Tibial artery (tissue), 4 donors: ENCODE results near the gene KCNJ5.

Source experiments
- DNase-seq, 2 donors: peaks; one replicate each; pipeline ENCODE4 v3.0.0-alpha.2; 2019
- H3K27ac ChIP-seq, 2 donors: fragments of 200-600 bp; sonication (generic) in 1 of 2; 1 replicate in 1 of 2; 2 replicates in 1 of 2; pipeline ENCODE4 v1.5.1; 2018 to 2019; ENCODE audit warnings: mild to moderate bottlenecking in 1 of 2
- H3K27me3 ChIP-seq, 2 donors: fragments of 200-600 bp; sonication (generic) in 1 of 2; one replicate each; pipeline versions ENCODE4 v1.5.1 to v1.6.0; 2016 to 2019
- H3K36me3 ChIP-seq, 3 donors: fragments of 200-600 bp; sonication (generic) in 2 of 3; one replicate each; pipeline ENCODE4 v1.5.1; 2016 to 2019; ENCODE audit warnings: mild to moderate bottlenecking in 2 of 3
- H3K4me1 ChIP-seq, 4 donors: fragments of 200-600 bp; sonication (generic) in 2 of 4; 1 replicate in 3 of 4; 2 replicates in 1 of 4; pipeline ENCODE4 v1.5.1; 2016 to 2019
- H3K4me3 ChIP-seq, 2 donors: fragments of 200-600 bp; sonication (generic) in 1 of 2; 1 replicate in 1 of 2; 2 replicates in 1 of 2; pipeline ENCODE4 v1.5.1; 2018 to 2019; ENCODE audit warnings: mild to moderate bottlenecking in 2 of 2
- H3K9me3 ChIP-seq, 3 donors: fragments of 200-600 bp; sonication (generic) in 1 of 3; one replicate each; pipeline ENCODE4 v1.5.1; 2016 to 2019
- CTCF ChIP-seq, 2 experiments: fragments of 200-600 bp in 1 of 2; fragments of 450-650 bp in 1 of 2; IDR thresholded peaks; one replicate each; pipeline ENCODE4 v1.5.1; 2017 to 2019; ENCODE audit warnings: antibody characterized with exemption in 2 of 2, mild to moderate bottlenecking in 1 of 2, moderate library complexity in 1 of 2
- intact Hi-C: fragments of 100-400 bp; cut with DNase I; formaldehyde crosslinking; loops from one replicate; pipeline ENCODE4 v1.15.0; 2023; ENCODE audit warnings: low total_unique reads

The KCNJ5 gene

GRCh38 chr11:128857341-128857740, 33.8 kb upstream of the KCNJ5 start:
- Histone ChIP-seq H3K27me3 (peaks cover 0 to 2% of the 10 kb centered on the region in 2 donors), H3K36me3 (no peaks in the 10 kb centered on the region), H3K4me1 (no peaks in the 10 kb centered on the region), H3K4me3 (no peak overlapping the region), H3K9me3 (no peaks in the 10 kb centered on the region), H3K27ac (no peak overlapping the region)
- TF ChIP-seq CTCF (IDR thresholded peaks at IDR 0.05), result no peak
- DNase-seq, result no peak
- intact Hi-C loops, result no loop called here

- Histone ChIP-seq H3K4me3 (no peak overlapping the region), H3K27ac (no peak overlapping the region), H3K27me3 (peaks cover 0 to 6% of the 10 kb centered on the region in 2 donors), H3K36me3 (no peaks in the 10 kb centered on the region), H3K9me3 (no peaks in the 10 kb centered on the region), H3K4me1 (no peaks in the 10 kb centered on the region)
- intact Hi-C loops, result no loop called here
- peak; percentile 72 to 75 for DNase-seq
- TF ChIP-seq CTCF (IDR thresholded peaks at IDR 0.05), result peak; percentile 77 to 88
These were observed 31.4 kb upstream of the KCNJ5 start for GRCh38 chr11:128859563-128860441.

GRCh38 chr11:128860571-128861361, 30.4 kb upstream of the KCNJ5 start:
- Histone ChIP-seq H3K27ac (no peak overlapping the region), H3K4me1 (no peaks in the 10 kb centered on the region), H3K27me3 (peaks cover 0 to 6% of the 10 kb centered on the region in 2 donors), H3K36me3 (no peaks in the 10 kb centered on the region), H3K4me3 (no peak overlapping the region), H3K9me3 (no peaks in the 10 kb centered on the region)
- TF ChIP-seq CTCF (IDR thresholded peaks at IDR 0.05), result no peak
- intact Hi-C loops, result no loop called here
- no peak for DNase-seq

GRCh38 chr11:128862406-128862805, 28.8 kb upstream of the KCNJ5 start:
- H3K4me1 ChIP-seq, result no peaks in the 10 kb centered on the region
- H3K36me3 ChIP-seq, result no peaks in the 10 kb centered on the region
- no peaks in the 10 kb centered on the region for H3K9me3 ChIP-seq
- intact Hi-C loops, result no loop called here
- DNase-seq, result no peak
- H3K27me3 ChIP-seq, result peaks cover 0 to 6% of the 10 kb centered on the region in 2 donors
- H3K27ac ChIP-seq, result no peak overlapping the region
- no peak overlapping the region for H3K4me3 ChIP-seq
- no peak for TF ChIP-seq CTCF (IDR thresholded peaks at IDR 0.05)

GRCh38 chr11:128862908-128863660, 28.1 kb upstream of the KCNJ5 start:
- intact Hi-C loops, result no loop called here
- H3K27ac ChIP-seq, result no peak overlapping the region
- no peak for DNase-seq

More at GRCh38 chr11:128862908-128863660, 28.1 kb upstream of the KCNJ5 start:
- Histone ChIP-seq H3K36me3 (no peaks in the 10 kb centered on the region), H3K4me3 (no peak overlapping the region), H3K27me3 (peaks cover 0 to 6% of the 10 kb centered on the region in 2 donors), H3K9me3 (no peaks in the 10 kb centered on the region), H3K4me1 (no peaks in the 10 kb centered on the region)
- TF ChIP-seq CTCF (IDR thresholded peaks at IDR 0.05), result no peak
